Neural cell (in vitro differentiated cells): Measurements from ENCODE around the gene CHST8. TPM values are rescaled to one million over a fixed set of nuclear protein-coding genes. Genes with fewer than 3 reads are reported as not detected.

Experiments
- H2AFZ ChIP-seq: fragments of 200-600, 300-800 bp; sonication (generic), shearing (Covaris generic); 2 replicates; pipeline ENCODE4 v1.6.0; 2014; ENCODE audit warnings: low read depth, mild to moderate bottlenecking, antibody characterized with exemption, low read length, moderate library complexity
- H3F3A ChIP-seq: fragments of 200-600 bp; shearing (Covaris generic); 2 replicates; pipeline ENCODE4 v1.6.1; 2016; ENCODE audit warnings: mild to moderate bottlenecking, moderate library complexity, mixed read lengths, antibody characterized with exemption, low read length; ENCODE audit not compliant: insufficient read depth, poor library complexity, severe bottlenecking
- H3K27ac ChIP-seq: fragments of 200-600, 300-800 bp; sonication (generic), shearing (Covaris generic); 2 replicates; pipeline ENCODE4 v1.5.1; 2014; ENCODE audit warnings: mild to moderate bottlenecking, low read length, moderate library complexity
- H3K27me3 ChIP-seq: fragments of 300-800, 200-600 bp; sonication (generic), shearing (Covaris generic); 2 replicates; pipeline ENCODE4 v1.6.0; 2014; ENCODE audit warnings: mild to moderate bottlenecking, low read depth, low read length, moderate library complexity; ENCODE audit not compliant: insufficient read depth
- H3K36me3 ChIP-seq: fragments of 300-800, 200-600 bp; sonication (generic), shearing (Covaris generic); 2 replicates; pipeline ENCODE4 v1.5.1; 2014; ENCODE audit warnings: mild to moderate bottlenecking, antibody characterized with exemption, low read length, moderate library complexity; ENCODE audit not compliant: insufficient read depth
- H3K4me2 ChIP-seq: fragments of 300-800, 200-600 bp; sonication (generic), shearing (Covaris generic); 2 replicates; pipeline ENCODE4 v1.6.0; 2014; ENCODE audit warnings: mild to moderate bottlenecking, low read length
- H3K4me3 ChIP-seq: fragments of 300-800, 200-600 bp; sonication (generic), shearing (Covaris generic); 2 replicates; pipeline ENCODE4 v1.5.1; 2014; ENCODE audit warnings: mild to moderate bottlenecking, low read length, moderate library complexity
- H3K79me2 ChIP-seq: fragments of 200-600 bp; shearing (Covaris generic); replicated peaks from 2 replicates; pipeline ENCODE4 v1.6.0; 2014; ENCODE audit warnings: mild to moderate bottlenecking, low read length, moderate library complexity; ENCODE audit not compliant: insufficient read depth
- H3K9ac ChIP-seq: fragments of 300-800, 200-600 bp; sonication (generic), shearing (Covaris generic); 2 replicates; pipeline ENCODE4 v1.6.1; 2016; ENCODE audit warnings: mild to moderate bottlenecking, low read length, mixed read lengths
- H3K9me2 ChIP-seq: fragments of 200-600 bp; shearing (Covaris generic); 2 replicates; pipeline ENCODE4 v1.6.1; 2016; ENCODE audit warnings: mild to moderate bottlenecking, low read length, mixed read lengths; ENCODE audit not compliant: insufficient read depth
- H3K9me3 ChIP-seq: fragments of 200-600, 300-800 bp; sonication (generic), shearing (Covaris generic); 2 replicates; pipeline ENCODE4 v1.6.1; 2016; ENCODE audit warnings: mild to moderate bottlenecking, mixed run types, low read length, moderate library complexity, mixed read lengths
- H4K20me1 ChIP-seq: fragments of 200-600 bp; shearing (Covaris generic); 2 replicates; pipeline ENCODE4 v1.6.1; 2016; ENCODE audit warnings: mild to moderate bottlenecking, mixed run types; ENCODE audit not compliant: insufficient read depth
- CTCF ChIP-seq: fragments of 450-650 bp; IDR thresholded peaks from 2 replicates; pipeline ENCODE4 v1.5.1; 2014; ENCODE audit warnings: antibody characterized with exemption, mild to moderate bottlenecking, moderate library complexity; ENCODE audit not compliant: poor library complexity, severe bottlenecking
- EP300 ChIP-seq: fragments of 450-650 bp; conservative IDR thresholded peaks from 2 replicates; pipeline ENCODE4 v1.6.1; 2014; ENCODE audit warnings: antibody characterized with exemption, mild to moderate bottlenecking, moderate library complexity; ENCODE audit not compliant: poor library complexity, severe bottlenecking
- EZH2 ChIP-seq: fragments of 200-600, 300-800 bp; shearing (Covaris generic), sonication (generic); IDR thresholded peaks from 2 replicates; pipeline ENCODE4 v1.6.1; 2014; ENCODE audit warnings: antibody characterized with exemption, low read length, borderline replicate concordance, mild to moderate bottlenecking; ENCODE audit not compliant: insufficient read depth, poor library complexity, severe bottlenecking
- MXI1 ChIP-seq: fragments of 450-650 bp; conservative IDR thresholded peaks from 2 replicates; pipeline ENCODE4 v1.6.1; 2014; ENCODE audit warnings: antibody characterized with exemption, mild to moderate bottlenecking; ENCODE audit not compliant: poor library complexity, severe bottlenecking
- POLR2AphosphoS5 ChIP-seq: IDR thresholded peaks from 2 replicates; pipeline ENCODE4 v1.6.1; 2012
- RAD21 ChIP-seq: fragments of 450-650 bp; conservative IDR thresholded peaks from 2 replicates; pipeline ENCODE4 v1.6.1; 2014; ENCODE audit warnings: antibody characterized with exemption, mild to moderate bottlenecking, moderate library complexity
- SMC3 ChIP-seq: fragments of 450-650 bp; conservative IDR thresholded peaks from 2 replicates; pipeline ENCODE4 v1.6.1; 2014; ENCODE audit warnings: antibody characterized with exemption, mild to moderate bottlenecking, moderate library complexity; ENCODE audit not compliant: poor library complexity
- TAF1 ChIP-seq: IDR thresholded peaks from 2 replicates; pipeline ENCODE4 v1.6.1; 2012; ENCODE audit warnings: low read depth
- polyA plus RNA-seq: library from polyadenylated mRNA; depleted of rRNA; stranded (reverse); fragments of >200 nt; gene quantifications from 2 replicates; pipeline ENCODE4 v1.2.3, GENCODE V29; 2014
- TF ChIP-seq, protein P1 (sequence below): IDR thresholded peaks from 2 replicates; pipeline ENCODE4 v1.6.1; 2012; ENCODE audit warnings: borderline replicate concordance

Gene CHST8
- polyA plus RNA-seq, 1 donor from 2014 or later: 7.1 TPM

GRCh38 chr19:33799476-33799875, 177.7 kb downstream of the CHST8 start:
- Histone ChIP-seq H3K27ac (no peak overlapping the region), H4K20me1 (no peaks in the 10 kb centered on the region), H2AFZ (no peak overlapping the region), H3K4me3 (no peak overlapping the region), H3K9me2 (no peaks in the 10 kb centered on the region), H3K9ac (no peak overlapping the region), H3K4me2 (no peak overlapping the region), H3K9me3 (no peaks in the 10 kb centered on the region), H3F3A (no peaks in the 10 kb centered on the region), H3K27me3 (no peaks in the 10 kb centered on the region), H3K79me2 (no peaks in the 10 kb centered on the region), H3K36me3 (no peaks in the 10 kb centered on the region)
- TF ChIP-seq EZH2 (no peak), POLR2AphosphoS5 (no peak), SMC3 (no peak), RAD21 (no peak), EP300 (no peak), TAF1 (no peak), MXI1 (no peak), CTCF (no peak)
- TF ChIP-seq, protein P1, sequence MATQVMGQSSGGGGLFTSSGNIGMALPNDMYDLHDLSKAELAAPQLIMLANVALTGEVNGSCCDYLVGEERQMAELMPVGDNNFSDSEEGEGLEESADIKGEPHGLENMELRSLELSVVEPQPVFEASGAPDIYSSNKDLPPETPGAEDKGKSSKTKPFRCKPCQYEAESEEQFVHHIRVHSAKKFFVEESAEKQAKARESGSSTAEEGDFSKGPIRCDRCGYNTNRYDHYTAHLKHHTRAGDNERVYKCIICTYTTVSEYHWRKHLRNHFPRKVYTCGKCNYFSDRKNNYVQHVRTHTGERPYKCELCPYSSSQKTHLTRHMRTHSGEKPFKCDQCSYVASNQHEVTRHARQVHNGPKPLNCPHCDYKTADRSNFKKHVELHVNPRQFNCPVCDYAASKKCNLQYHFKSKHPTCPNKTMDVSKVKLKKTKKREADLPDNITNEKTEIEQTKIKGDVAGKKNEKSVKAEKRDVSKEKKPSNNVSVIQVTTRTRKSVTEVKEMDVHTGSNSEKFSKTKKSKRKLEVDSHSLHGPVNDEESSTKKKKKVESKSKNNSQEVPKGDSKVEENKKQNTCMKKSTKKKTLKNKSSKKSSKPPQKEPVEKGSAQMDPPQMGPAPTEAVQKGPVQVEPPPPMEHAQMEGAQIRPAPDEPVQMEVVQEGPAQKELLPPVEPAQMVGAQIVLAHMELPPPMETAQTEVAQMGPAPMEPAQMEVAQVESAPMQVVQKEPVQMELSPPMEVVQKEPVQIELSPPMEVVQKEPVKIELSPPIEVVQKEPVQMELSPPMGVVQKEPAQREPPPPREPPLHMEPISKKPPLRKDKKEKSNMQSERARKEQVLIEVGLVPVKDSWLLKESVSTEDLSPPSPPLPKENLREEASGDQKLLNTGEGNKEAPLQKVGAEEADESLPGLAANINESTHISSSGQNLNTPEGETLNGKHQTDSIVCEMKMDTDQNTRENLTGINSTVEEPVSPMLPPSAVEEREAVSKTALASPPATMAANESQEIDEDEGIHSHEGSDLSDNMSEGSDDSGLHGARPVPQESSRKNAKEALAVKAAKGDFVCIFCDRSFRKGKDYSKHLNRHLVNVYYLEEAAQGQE: no peak

- H3K36me3 ChIP-seq: no peaks in the 10 kb centered on the region
- H3K27me3 ChIP-seq: no peaks in the 10 kb centered on the region
- H3K4me3 ChIP-seq: no peak overlapping the region
- TF ChIP-seq EP300: no peak
- no peak for TF ChIP-seq CTCF
- TF ChIP-seq SMC3: no peak
- TF ChIP-seq POLR2AphosphoS5: no peak
- TF ChIP-seq MXI1: no peak
- no peak for TF ChIP-seq EZH2
- no peak for TF ChIP-seq TAF1
- no peak for TF ChIP-seq RAD21
- TF ChIP-seq, protein P1: no peak
- H2AFZ ChIP-seq: no peak overlapping the region
- H3K9me2 ChIP-seq: no peaks in the 10 kb centered on the region
- H3K27ac ChIP-seq: no peak overlapping the region
- no peaks in the 10 kb centered on the region for H3K9me3 ChIP-seq
- H3F3A ChIP-seq: no peaks in the 10 kb centered on the region
- H4K20me1 ChIP-seq: no peaks in the 10 kb centered on the region
- H3K4me2 ChIP-seq: no peak overlapping the region
- no peaks in the 10 kb centered on the region for H3K79me2 ChIP-seq
- H3K9ac ChIP-seq: no peak overlapping the region
Observed at GRCh38 chr19:33800012-33800680, 178.4 kb downstream of the CHST8 start.
